GM12878 (cell line): ENCODE measurements around the gene SERTAD2. TPM values are rescaled to one million over a fixed set of nuclear protein-coding genes. Genes with fewer than 3 reads are reported as not detected.

ENCODE experiments used
- ATAC-seq: fragments of 200-7000 bp; cut with Tn5 transposase; 3 replicates; pipeline ENCODE4 v1.9.1; 2020; ENCODE audit warnings: mild to moderate bottlenecking, moderate library complexity
- BruUV-seq: library from RNA; stranded (reverse); fragments of 400-500 nt; replicated peaks from 2 replicates; lab custom pipeline; 2021; lab: Mats Ljungman, UMichigan
- CTCF ChIA-PET: fragments of 300-600 bp; sonication (Branson Sonifier 250); formaldehyde crosslinking; extraction: SDS; loops from one replicate; lab custom pipeline; 2021; ENCODE audit warnings: inconsistent platforms; lab: Yijun Ruan, JAX
- POLR2A ChIA-PET: fragments of 350-600 bp; formaldehyde crosslinking; extraction: SDS; loops from one replicate; lab custom pipeline; 2021; ENCODE audit warnings: inconsistent platforms; lab: Charles Lee
- RAD21 ChIA-PET: fragments of 300-600 bp; sonication (Branson Sonifier 250); formaldehyde crosslinking; loops from one replicate; lab custom pipeline; 2023; ENCODE audit warnings: antibody characterized with exemption; ENCODE audit not compliant: unreplicated experiment; lab: Charles Lee
- SMC1A ChIA-PET: fragments of 300-600 bp; sonication (Branson Sonifier 250); formaldehyde crosslinking; loops from one replicate; lab custom pipeline; 2023; ENCODE audit not compliant: unreplicated experiment, uncharacterized antibody; lab: Charles Lee
- DNase-seq: peaks from one replicate; pipeline ENCODE4 v3.0.0-alpha.2; 2011; ENCODE audit warnings: low read depth, low spot score
- FAIRE-seq: peaks from 3 replicates; lab custom pipeline; 2011; peaks lifted over from hg19 to GRCh38; lab: Jason Lieb, UNC
- H2AFZ ChIP-seq: 2 replicates; pipeline ENCODE4 v1.6.0; 2011; ENCODE audit warnings: low read depth, low read length, control low read depth; ENCODE audit not compliant: control insufficient read depth
- H3K27ac ChIP-seq: 2 replicates; pipeline ENCODE4 v1.5.1; 2011; ENCODE audit warnings: control low read depth; ENCODE audit not compliant: control insufficient read depth, insufficient read depth
- H3K27me3 ChIP-seq, 2 experiments: replicated peaks in 1 of 2; 2 replicates each; pipeline versions ENCODE4 v1.6.0 to v1.6.1; 2011; ENCODE audit warnings: low read length in 1 of 2; ENCODE audit not compliant: control insufficient read depth in 2 of 2, insufficient read depth in 2 of 2
- H3K36me3 ChIP-seq, 2 experiments: 2 replicates each; pipeline ENCODE4 v1.5.1; 2011; ENCODE audit warnings: low read length in 1 of 2; ENCODE audit not compliant: control insufficient read depth in 2 of 2, insufficient read depth in 2 of 2
- H3K4me1 ChIP-seq: 2 replicates; pipeline ENCODE4 v1.6.1; 2011; ENCODE audit warnings: mild to moderate bottlenecking, low read length, moderate library complexity, mixed read lengths; ENCODE audit not compliant: control insufficient read depth, insufficient read depth
- H3K4me2 ChIP-seq: 2 replicates; pipeline ENCODE4 v1.6.0; 2011; ENCODE audit warnings: control low read depth; ENCODE audit not compliant: control insufficient read depth, insufficient read depth
- H3K4me3 ChIP-seq: fragments of 200-600 bp; sonication (generic); 2 replicates; pipeline ENCODE4 v1.5.1; 2016
- H3K79me2 ChIP-seq: 2 replicates; pipeline ENCODE4 v1.6.0; 2011; ENCODE audit warnings: low read length; ENCODE audit not compliant: control insufficient read depth, insufficient read depth
- H3K9ac ChIP-seq: 2 replicates; pipeline ENCODE4 v1.8.0; 2011; ENCODE audit warnings: low read length, control low read depth, mixed read lengths; ENCODE audit not compliant: control insufficient read depth, insufficient read depth
- H3K9me3 ChIP-seq: replicated peaks from 3 replicates; pipeline ENCODE4 v1.5.1; 2011; ENCODE audit warnings: mild to moderate bottlenecking, low read length; ENCODE audit not compliant: control insufficient read depth, insufficient read depth
- H4K20me1 ChIP-seq: 2 replicates; pipeline ENCODE4 v1.6.0; 2011; ENCODE audit not compliant: control insufficient read depth, insufficient read depth
- BCL11A ChIP-seq: IDR thresholded peaks from 2 replicates; pipeline ENCODE4 v1.6.1; 2011; ENCODE audit warnings: low read depth, low read length
- BHLHE40 ChIP-seq, 2 experiments: fragments of 450-650 bp in 1 of 2; IDR thresholded peaks; 2 replicates each; pipeline ENCODE4 v1.6.1; 2011 to 2017; ENCODE audit warnings: low read depth in 2 of 2, borderline replicate concordance in 1 of 2, improper control_type of control experiment in 1 of 2, low read length in 1 of 2, mild to moderate bottlenecking in 1 of 2
- EED ChIP-seq: sonication (generic); IDR thresholded peaks from 2 replicates; pipeline ENCODE4 v1.6.1; 2016; ENCODE audit warnings: antibody characterized with exemption, low read depth
- NFYB ChIP-seq: IDR thresholded peaks from 2 replicates; pipeline ENCODE4 v1.6.1; 2011; ENCODE audit warnings: low read depth, mild to moderate bottlenecking, low read length, improper control_type of control experiment, moderate library complexity; ENCODE audit not compliant: insufficient read depth
- SIN3A ChIP-seq: IDR thresholded peaks from 2 replicates; pipeline ENCODE4 v1.6.1; 2012; ENCODE audit warnings: low read depth, low read length, improper control_type of control experiment
- SMARCA5 ChIP-seq: fragments of 450-650 bp; IDR thresholded peaks from 2 replicates; pipeline ENCODE4 v1.6.1; 2017; ENCODE audit warnings: mild to moderate bottlenecking
- STAT1 ChIP-seq: fragments of 450-650 bp; conservative IDR thresholded peaks from 2 replicates; pipeline ENCODE4 v1.6.1; 2014; ENCODE audit warnings: antibody characterized with exemption, mild to moderate bottlenecking
- TCF3 ChIP-seq: IDR thresholded peaks from 2 replicates; pipeline ENCODE4 v1.6.1; 2012; ENCODE audit warnings: low read depth, mild to moderate bottlenecking, low read length, borderline replicate concordance; ENCODE audit not compliant: insufficient read depth
- USF1 ChIP-seq: IDR thresholded peaks from 2 replicates; pipeline ENCODE4 v1.6.1; 2011; ENCODE audit warnings: borderline replicate concordance, low read depth, mild to moderate bottlenecking, moderate library complexity, mixed read lengths, low read length; ENCODE audit not compliant: insufficient read depth; ENCODE audit errors: extremely low read length
- WGBS: methylation state at CpG from one replicate; pipeline ENCODE4 v1.1.6; 2016; ENCODE audit warnings: low lambda C conversion rate; ENCODE audit not compliant: insufficient replicate concordance, insufficient coverage; ENCODE audit errors: missing lambda C conversion rate; 5-methylcytosine and 5-hydroxymethylcytosine counted together
- in situ Hi-C: fragments of 300-500 bp; cut with MboI; formaldehyde crosslinking; loops from 9 replicates; pipeline ENCODE4 v1.14.3; 2018; ENCODE audit warnings: mixed read lengths
- intact Hi-C: fragments of 100-400 bp; cut with micrococcal nuclease; formaldehyde crosslinking; loops from one replicate; pipeline ENCODE4 v1.14.2; 2022; ENCODE audit not compliant: unreplicated experiment
- polyA plus RNA-seq, 11 experiments: library from polyadenylated mRNA; depleted of rRNA in 4 of 11; unstranded in 6 of 11; stranded (reverse) in 5 of 11; fragments of >200 nt; fragmentation: Nextera tagmentation in 4 of 11; fragmentation: Illumina TruSeq in 1 of 11; extraction: Ambion mirVana in 4 of 11; extraction: Trizol in 1 of 11; gene quantifications; 1 replicate in 1 of 11; 2 replicates in 10 of 11; pipeline versions ENCODE4 v1.2.1 to v1.2.3, GENCODE V29; 2011 to 2016; ENCODE audit warnings: inconsistent platforms in 2 of 11, missing spikeins in 2 of 11, low read depth in 1 of 11
- total RNA-seq, 4 experiments: library from RNA; depleted of rRNA in 3 of 4; stranded (reverse); fragments of >200 nt in 3 of 4; fragmentation: Illumina TruSeq in 1 of 4; extraction: Trizol in 1 of 4; gene quantifications; 2 replicates each; pipeline versions ENCODE4 v1.2.1 to v1.2.3, GENCODE V29; 2013 to 2021

Gene SERTAD2
- total and polyA plus RNA-seq, 10 of the 15 experiments (the other 5 are each of a cell fraction or from before 2014, with no cell fraction given), result 7.9 to 28.7 (median 20.1) TPM

- peak overlapping the region; percentile 95 for H3K27ac ChIP-seq
- no peak for FAIRE-seq
- CTCF ChIA-PET, result interaction anchor here (0.8 to 5.7 kb wide), 38 partner anchors 9 to 489 kb away, joined by 3 to 37 read pairs (median 6); partner anchors contain the start of genes AFTPH and SERTAD2
Observed at GRCh38 chr2:64607381-64608304, 46.1 kb downstream of the SERTAD2 start.

More at GRCh38 chr2:64607381-64608304, 46.1 kb downstream of the SERTAD2 start:
- no peak for TF ChIP-seq NFYB
- 0 out of 2 replicates have a peak, but pooled peaks have one; percentile 1 for TF ChIP-seq TCF3
- TF ChIP-seq STAT1, result no peak
- peak; percentile 37 for TF ChIP-seq USF1
- 0 out of 2 replicates have a peak, but pooled peaks have one; percentile 4 for TF ChIP-seq SIN3A
- TF ChIP-seq SMARCA5, result no peak
- TF ChIP-seq BCL11A, result no peak
- TF ChIP-seq EED, result 0 out of 2 replicates have a peak, but pooled peaks have one; percentile 39
- TF ChIP-seq BHLHE40 (IDR thresholded peaks at IDR 0.05; ENCODE audit: borderline replicate concordance in 1 of 2, low read depth in 2 of 2, low read length in 1 of 2), result peak in 1 of 2 experiments; percentile 42; a peak in 1 of 4 replicates
- peak overlapping the region; percentile 46; the same call in 1 of the 2 replicates for H2AFZ ChIP-seq
- H3K4me3 ChIP-seq, result peak overlapping the region; percentile 56; the same call in 1 of the 2 replicates
- peak overlapping the region; percentile 95 for H3K4me2 ChIP-seq
- no peaks in the 10 kb centered on the region for H3K27me3 ChIP-seq
- peak overlapping the region; percentile 81; the same call in 1 of the 2 replicates for H3K9ac ChIP-seq
- no peaks in the 10 kb centered on the region for H3K36me3 ChIP-seq
- ChIA-PET POLR2A (interaction anchor here (0.6 to 4.9 kb wide), 28 partner anchors 10 to 405 kb away, joined by 3 to 30 read pairs (median 4); partner anchors contain the start of gene SERTAD2), SMC1A (interaction anchor here (0.7 to 4.9 kb wide), 47 partner anchors 10 to 311 kb away, joined by 3 to 48 read pairs (median 4); partner anchors contain the start of gene AFTPH), RAD21 (interaction anchor here (0.6 to 5.3 kb wide), 40 partner anchors 9 to 465 kb away, joined by 3 to 73 read pairs (median 5); partner anchors contain the start of genes AFTPH and SERTAD2)
- BruUV-seq, result TSS peak; percentile 66
- H3K4me1 ChIP-seq, result peaks cover 30% of the 10 kb centered on the region
- H3K79me2 ChIP-seq, result no peaks in the 10 kb centered on the region
- H4K20me1 ChIP-seq, result no peaks in the 10 kb centered on the region
- ATAC-seq (no peak), DNase-seq (no peak)
- in situ Hi-C loops, result no loop called here
- intact Hi-C loops, result loop anchor here (2.0 to 5.0 kb wide), 3 partner anchors 25 to 255 kb away; no protein-coding TSS in a partner anchor
- no peaks in the 10 kb centered on the region; the same call in 2 of the 3 replicates for H3K9me3 ChIP-seq
- WGBS, result 58% methylated on average over 17 of the region's 18 CpGs
